NCI-H446 (cell line): ENCODE measurements around the gene GLIS2.

Experiments
- DNase-seq, 2 experiments: peaks; one replicate each; lab custom pipeline; 2025; lab: John Stamatoyannopoulos, UW

Gene GLIS2

GRCh38 chr16:4297480-4297879, 18.4 kb upstream of the GLIS2 start:
- no peak for DNase-seq

- DNase-seq, result peak in 1 of 2 experiments; percentile 65
Observed at GRCh38 chr16:4298761-4299522, 16.9 kb upstream of the GLIS2 start.

- DNase-seq, result no peak
Observed at GRCh38 chr16:4301177-4301576, 14.7 kb upstream of the GLIS2 start.

GRCh38 chr16:4301968-4302367, 13.9 kb upstream of the GLIS2 start:
- DNase-seq, result no peak

GRCh38 chr16:4303973-4304372, 11.9 kb upstream of the GLIS2 start:
- peak in 1 of 2 experiments; percentile 69 for DNase-seq

GRCh38 chr16:4306470-4307214, 9.2 kb upstream of the GLIS2 start:
- no peak for DNase-seq

GRCh38 chr16:4307215-4308037, 8.4 kb upstream of the GLIS2 start:
- DNase-seq, result peak; percentile 70 to 79

GRCh38 chr16:4309102-4309832, 6.6 kb upstream of the GLIS2 start:
- no peak for DNase-seq

GRCh38 chr16:4309833-4310266, 6.0 kb upstream of the GLIS2 start:
- no peak for DNase-seq

- DNase-seq, result no peak
Observed at GRCh38 chr16:4313563-4314531, 2.0 kb upstream of the GLIS2 start.

- DNase-seq, result peak in 1 of 2 experiments; percentile 12
Observed at GRCh38 chr16:4314532-4315185, 1.2 kb upstream of the GLIS2 start.

- no peak for DNase-seq
Observed at GRCh38 chr16:4316108-4316863, 419 bp downstream of the GLIS2 start.

GRCh38 chr16:4316864-4317531, 1.1 kb downstream of the GLIS2 start:
- peak in 1 of 2 experiments; percentile 22 for DNase-seq

- no peak for DNase-seq
Observed at GRCh38 chr16:4317532-4318450, 1.9 kb downstream of the GLIS2 start.

- no peak for DNase-seq
Observed at GRCh38 chr16:4318451-4318910, 2.6 kb downstream of the GLIS2 start.

GRCh38 chr16:4318967-4319366, 3.1 kb downstream of the GLIS2 start:
- DNase-seq, result no peak
